HCT116 (cell line): ENCODE data around the gene TRAPPC4. TPM values are rescaled to one million over a fixed set of nuclear protein-coding genes. Genes with fewer than 3 reads are reported as not detected.

Experiments
- ATAC-seq: fragments of 200-7000 bp; cut with Tn5 transposase; 2 replicates; pipeline ENCODE4 v1.9.1; 2020; ENCODE audit warnings: mild to moderate bottlenecking, moderate library complexity
- BruUV-seq: library from RNA; stranded (reverse); fragments of 400-500 nt; replicated peaks from 2 replicates; lab custom pipeline; 2021; lab: Mats Ljungman, UMichigan
- CTCF ChIA-PET: fragments of 300-600 bp; sonication (Branson Sonifier 250); formaldehyde crosslinking; loops from one replicate; lab custom pipeline; 2021; ENCODE audit warnings: antibody characterized with exemption; lab: Charles Lee
- POLR2A ChIA-PET: fragments of 300-600, 350-600 bp; sonication (Branson Sonifier 250); formaldehyde crosslinking; loops from one replicate; lab custom pipeline; 2021; ENCODE audit warnings: antibody characterized with exemption; lab: Charles Lee
- RAD21 ChIA-PET, 2 experiments: fragments of 300-600 bp; sonication (Branson Sonifier 250); formaldehyde crosslinking; loops; one replicate each; lab custom pipeline; 2023; ENCODE audit warnings: low total read pairs in 2 of 2; ENCODE audit not compliant: uncharacterized antibody in 2 of 2, unreplicated experiment in 2 of 2, low non-redundant PET in 1 of 2; lab: Charles Lee
- DNase-seq: peaks from one replicate; pipeline ENCODE4 v3.0.0-alpha.2; 2010; ENCODE audit warnings: low read depth, low spot score
- H2AFZ ChIP-seq: fragments of 200-600 bp; shearing (Covaris generic), sonication (generic); 2 replicates; pipeline ENCODE4 v1.6.1; 2017; ENCODE audit warnings: low read depth, mixed run types, mixed read lengths, antibody characterized with exemption, low read length; ENCODE audit not compliant: poor library complexity, severe bottlenecking
- H3K27ac ChIP-seq: 2 replicates; pipeline ENCODE4 v1.5.1; 2012; ENCODE audit warnings: low read depth, low read length
- H3K27me3 ChIP-seq: fragments of 200-600 bp; sonication (generic); 2 replicates; pipeline ENCODE4 v1.6.1; 2016; ENCODE audit warnings: mixed run types, low read length, mixed read lengths; ENCODE audit not compliant: insufficient read depth
- H3K36me3 ChIP-seq, 2 experiments: fragments of 200-500 bp in 1 of 2; fragments of 200-600 bp in 1 of 2; sonication (Bioruptor generic) in 1 of 2; sonication (generic) in 1 of 2; 2 replicates each; pipeline versions ENCODE4 v1.5.1 to v1.6.1; 2014 to 2016; ENCODE audit warnings: low read length in 2 of 2, inconsistent platforms in 1 of 2, mixed read lengths in 1 of 2, mixed run types in 1 of 2; ENCODE audit not compliant: insufficient read depth in 2 of 2, control insufficient read depth in 1 of 2
- H3K4me1 ChIP-seq, 2 experiments: fragments of 200-600 bp in 1 of 2; sonication (generic) in 1 of 2; 2 replicates each; pipeline versions ENCODE4 v1.5.1 to v1.6.1; 2012 to 2017; ENCODE audit warnings: low read length in 2 of 2, inconsistent platforms in 1 of 2, mild to moderate bottlenecking in 1 of 2, mixed read lengths in 1 of 2, mixed run types in 1 of 2, moderate library complexity in 1 of 2; ENCODE audit not compliant: insufficient read depth in 2 of 2, control insufficient read depth in 1 of 2
- H3K4me2 ChIP-seq: fragments of 200-600 bp; sonication (generic); 2 replicates; pipeline ENCODE4 v1.6.1; 2017; ENCODE audit warnings: mixed run types, low read length, mixed read lengths
- H3K4me3 ChIP-seq, 2 experiments: fragments of 200-600 bp in 1 of 2; sonication (generic) in 1 of 2; replicated peaks in 1 of 2; 2 replicates each; pipeline ENCODE4 v1.5.1; 2011 to 2016; ENCODE audit warnings: low read length in 2 of 2, control low read depth in 1 of 2, low read depth in 1 of 2, mild to moderate bottlenecking in 1 of 2, mixed read lengths in 1 of 2, mixed run types in 1 of 2
- H3K79me2 ChIP-seq: fragments of 200-600 bp; sonication (generic); 2 replicates; pipeline ENCODE4 v1.6.1; 2017; ENCODE audit warnings: mild to moderate bottlenecking, mixed run types, low read length, moderate library complexity, mixed read lengths; ENCODE audit not compliant: insufficient read depth
- H3K9ac ChIP-seq: fragments of 200-600 bp; sonication (generic); 2 replicates; pipeline ENCODE4 v1.6.1; 2016; ENCODE audit warnings: low read length, mixed read lengths
- H3K9me2 ChIP-seq: fragments of 200-600 bp; sonication (generic), shearing (Covaris generic); 2 replicates; pipeline ENCODE4 v1.6.1; 2017; ENCODE audit warnings: mixed run types, mild to moderate bottlenecking, moderate library complexity; ENCODE audit not compliant: insufficient read depth
- H3K9me3 ChIP-seq, 2 experiments: fragments of 200-500 bp in 1 of 2; fragments of 200-600 bp in 1 of 2; sonication (Bioruptor generic) in 1 of 2; sonication (generic) in 1 of 2; 2 replicates each; pipeline ENCODE4 v1.6.1; 2014 to 2017; ENCODE audit warnings: low read length in 2 of 2, mixed read lengths in 2 of 2, inconsistent platforms in 1 of 2, low read depth in 1 of 2, mild to moderate bottlenecking in 1 of 2, mixed run types in 1 of 2, moderate library complexity in 1 of 2; ENCODE audit not compliant: control insufficient read depth in 1 of 2, insufficient read depth in 1 of 2
- H4K20me1 ChIP-seq: fragments of 200-600 bp; sonication (generic), shearing (Covaris generic); 2 replicates; pipeline ENCODE4 v1.6.1; 2017; ENCODE audit warnings: mixed run types, mild to moderate bottlenecking, moderate library complexity; ENCODE audit not compliant: insufficient read depth
- CBX3 ChIP-seq: IDR thresholded peaks from 2 replicates; pipeline ENCODE4 v1.6.1; 2012; ENCODE audit warnings: low read depth
- CTCF ChIP-seq, 3 experiments: fragments of 200-600 bp in 1 of 3; sonication (generic) in 1 of 3; IDR thresholded peaks in 2 of 3; conservative IDR thresholded peaks in 1 of 3; 2 replicates each; pipeline ENCODE4 v1.5.1; 2012 to 2017; ENCODE audit warnings: low read depth in 2 of 3, low read length in 2 of 3, antibody characterized with exemption in 1 of 3, borderline replicate concordance in 1 of 3, control low read depth in 1 of 3, mild to moderate bottlenecking in 1 of 3, mixed read lengths in 1 of 3, mixed run types in 1 of 3, moderate library complexity in 1 of 3; ENCODE audit not compliant: insufficient read depth in 1 of 3
- EGR1 ChIP-seq: IDR thresholded peaks from 2 replicates; pipeline ENCODE4 v1.6.1; 2012; ENCODE audit warnings: low read depth
- EZH2 ChIP-seq: fragments of 200-600 bp; sonication (generic); IDR thresholded peaks from 2 replicates; pipeline ENCODE4 v1.6.1; 2017; ENCODE audit warnings: antibody characterized with exemption, mixed run types
- EZH2phosphoT487 ChIP-seq: fragments of 200-600 bp; IDR thresholded peaks from 2 replicates; pipeline ENCODE4 v1.6.1; 2018; ENCODE audit warnings: antibody characterized with exemption, borderline replicate concordance
- FOSL1 ChIP-seq: IDR thresholded peaks from 2 replicates; pipeline ENCODE4 v1.6.1; 2012; ENCODE audit warnings: low read depth
- JUND ChIP-seq: IDR thresholded peaks from 2 replicates; pipeline ENCODE4 v1.6.1; 2012
- POLR2A ChIP-seq: IDR thresholded peaks from 2 replicates; pipeline ENCODE4 v1.7.0; 2011; ENCODE audit warnings: borderline replicate concordance; ENCODE audit not compliant: insufficient read depth, insufficient read length; ENCODE audit errors: extremely low read depth
- POLR2AphosphoS5 ChIP-seq: IDR thresholded peaks from 2 replicates; pipeline ENCODE4 v1.6.1; 2011; ENCODE audit warnings: mild to moderate bottlenecking, low read depth, low read length, moderate library complexity
- REST ChIP-seq: IDR thresholded peaks from 2 replicates; pipeline ENCODE4 v1.6.1; 2012; ENCODE audit warnings: low read depth
- SIN3A ChIP-seq: IDR thresholded peaks from 2 replicates; pipeline ENCODE4 v1.6.1; 2012; ENCODE audit warnings: low read depth
- SP1 ChIP-seq: IDR thresholded peaks from 2 replicates; pipeline ENCODE4 v1.6.1; 2012; ENCODE audit warnings: low read depth
- TCF7L2 ChIP-seq: IDR thresholded peaks from 2 replicates; pipeline ENCODE4 v1.7.0; 2011; ENCODE audit warnings: borderline replicate concordance, inconsistent platforms; ENCODE audit not compliant: insufficient read depth, insufficient read length; ENCODE audit errors: extremely low read depth
- YY1 ChIP-seq: IDR thresholded peaks from 2 replicates; pipeline ENCODE4 v1.6.1; 2011; ENCODE audit warnings: low read length, low read depth, moderate library complexity, mild to moderate bottlenecking; ENCODE audit not compliant: insufficient replicate concordance; ENCODE audit errors: extremely low read depth
- ZBTB33 ChIP-seq: IDR thresholded peaks from 2 replicates; pipeline ENCODE4 v1.6.1; 2011; ENCODE audit warnings: mild to moderate bottlenecking, low read length, moderate library complexity; ENCODE audit not compliant: insufficient replicate concordance; ENCODE audit errors: extremely low read depth
- ZFX ChIP-seq: fragments of 450-650 bp; IDR thresholded peaks from 2 replicates; pipeline ENCODE4 v1.6.1; 2017
- intact Hi-C: fragments of 100-400 bp; cut with micrococcal nuclease; formaldehyde crosslinking; loops from 2 replicates; pipeline ENCODE4 v1.10.0; 2022
- total RNA-seq: library from RNA; stranded (reverse); gene quantifications from one replicate; pipeline ENCODE4 v1.2.1, GENCODE V29; 2021; ENCODE audit not compliant: unreplicated experiment
- TF ChIP-seq, protein P1 (sequence below): IDR thresholded peaks from 2 replicates; pipeline ENCODE4 v1.6.1; 2012
- TF ChIP-seq, protein P2 (sequence below): IDR thresholded peaks from 2 replicates; pipeline ENCODE4 v1.6.1; 2012

Gene TRAPPC4
- total RNA-seq, 1 experiment from 2014 or later: 61.6 TPM

DNA sequence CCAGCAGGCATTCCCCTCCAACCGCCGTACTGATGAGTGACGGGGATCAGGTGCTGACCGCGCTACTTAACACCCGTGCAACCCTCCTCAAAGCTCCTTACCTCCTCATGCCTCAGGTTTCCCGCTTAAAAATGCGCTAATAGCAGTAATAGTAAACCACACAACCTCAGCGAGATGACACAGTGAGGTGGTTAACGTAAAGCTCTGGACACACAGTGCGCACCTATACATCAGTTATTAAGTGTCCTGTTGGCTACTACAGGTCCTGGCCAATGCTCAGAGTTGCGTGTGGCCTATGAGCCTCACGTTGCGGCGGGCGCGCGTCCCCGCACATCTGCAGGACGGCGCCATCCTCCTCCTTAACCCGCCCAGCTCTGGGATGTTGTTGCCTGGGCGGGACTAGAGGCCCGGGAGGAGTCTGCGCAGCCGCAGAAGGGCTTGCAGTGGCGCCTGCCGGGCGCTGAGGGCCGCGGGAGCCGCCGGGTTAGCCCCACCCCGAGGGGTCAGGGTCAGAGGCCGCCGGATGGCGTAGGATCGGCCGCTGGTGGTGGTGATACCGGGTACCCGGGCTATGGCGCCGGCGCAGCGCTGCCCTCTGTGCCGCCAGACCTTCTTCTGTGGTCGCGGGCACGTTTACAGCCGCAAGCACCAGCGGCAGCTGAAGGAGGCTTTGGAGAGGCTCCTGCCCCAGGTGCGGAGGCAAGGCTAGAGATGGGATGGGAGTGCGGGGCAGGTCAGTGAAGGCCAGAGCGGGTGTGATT, 20.8 kb upstream of the TRAPPC4 start, which contains the start of gene CENATAC:
Gene CENATAC, plus strand, starts transcription at position 512 of the 761 bp plus-strand sequence. Its CDS starts 60 bp downstream, at position 572.
- intact Hi-C loops: no loop called here
- H3K36me3 ChIP-seq: peaks cover 10 to 23% of the 10 kb centered on the region in 2 experiments
- RAD21 ChIA-PET: interaction anchor here in 1 of 2 experiments (0.5 kb wide), 1 partner anchor 9 kb away, joined by 3 read pairs; no protein-coding TSS in a partner anchor
- ATAC-seq: peak; percentile 90
- H3K27ac ChIP-seq: peak within 1 kb of the TSS; percentile 96
- DNase-seq: peak; percentile 74
- no TSS peak for BruUV-seq
- H3K9ac ChIP-seq: peak within 1 kb of the TSS; percentile 90
- no peaks in the 10 kb centered on the region for H3K9me2 ChIP-seq
- H3K27me3 ChIP-seq: no peaks in the 10 kb centered on the region
- peaks cover 15 to 46% of the 10 kb centered on the region in 2 experiments for H3K4me1 ChIP-seq
- TF ChIP-seq, protein P1, sequence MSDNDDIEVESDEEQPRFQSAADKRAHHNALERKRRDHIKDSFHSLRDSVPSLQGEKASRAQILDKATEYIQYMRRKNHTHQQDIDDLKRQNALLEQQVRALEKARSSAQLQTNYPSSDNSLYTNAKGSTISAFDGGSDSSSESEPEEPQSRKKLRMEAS: peak; percentile 69; the same call in 1 of the 2 replicates
- TF ChIP-seq EZH2phosphoT487 (no peak), CTCF (IDR thresholded peaks at IDR 0.05 in 2 of 3, conservative IDR thresholded peaks at IDR 0.05 in 1 of 3; ENCODE audit: borderline replicate concordance in 1 of 3, insufficient read depth in 1 of 3, low read depth in 2 of 3, low read length in 2 of 3) (no peak), EZH2 (no peak), SIN3A (peak; percentile 95), SP1 (peak; percentile 50), REST (no peak), POLR2A (peak; percentile 99), EGR1 (peak; percentile 51), JUND (no peak), ZFX (peak; percentile 78), YY1 (peak; percentile 80), CBX3 (peak; percentile 77; the same call in 1 of the 2 replicates), TCF7L2 (no peak), ZBTB33 (no peak), FOSL1 (no peak), POLR2AphosphoS5 (peak; percentile 98)
- TF ChIP-seq, protein P2, sequence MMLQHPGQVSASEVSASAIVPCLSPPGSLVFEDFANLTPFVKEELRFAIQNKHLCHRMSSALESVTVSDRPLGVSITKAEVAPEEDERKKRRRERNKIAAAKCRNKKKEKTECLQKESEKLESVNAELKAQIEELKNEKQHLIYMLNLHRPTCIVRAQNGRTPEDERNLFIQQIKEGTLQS: no peak
- POLR2A ChIA-PET: no interaction called here
- peaks cover 68% of the 10 kb centered on the region for H3K79me2 ChIP-seq
- peak within 1 kb of the TSS; percentile 97 for H3K4me2 ChIP-seq
- H2AFZ ChIP-seq: no peak within 1 kb of the TSS
- H4K20me1 ChIP-seq: no peaks in the 10 kb centered on the region
- CTCF ChIA-PET: interaction anchor here (0.6 to 1.0 kb wide), 2 partner anchors 42 to 89 kb away, joined by 3 read pairs; partner anchors contain the start of gene UPK2
- H3K9me3 ChIP-seq: no peaks in the 10 kb centered on the region
- peak within 1 kb of the TSS; percentile 90 for H3K4me3 ChIP-seq
